Prostate gland (tissue), 2 donors: Measurements from ENCODE around the gene TMEM235. TPM values are rescaled to one million over a fixed set of nuclear protein-coding genes. Genes with fewer than 3 reads are reported as not detected.

ENCODE experiments used
- small RNA-seq, 2 donors: library from RNA; depleted of rRNA; stranded (forward); fragments of <200 nt; gene quantifications; one replicate each; pipeline ENCODE3, GENCODE V24; 2016
- total RNA-seq, 2 donors: library from RNA; depleted of rRNA; stranded (reverse); fragments of >200 nt; gene quantifications; one replicate each; pipeline ENCODE4 v1.1.0, GENCODE V29; 2016

Gene TMEM235
- total RNA-seq, 2 donors from 2014 or later = not detected

Small RNAs within 50 kb of the gene (small RNA-seq; reads per million reads assigned to genes)
- 0 reads per million in 2 donors for gene AC087645.1

Other genes with a start within 250 kb of the TMEM235 start
- 10 to 100 TPM; 36.1 to 65.2 TPM for gene TMC6, start 102.9 kb upstream of the TMEM235 start, total RNA-seq
- gene TMC8, start 100.9 kb upstream of the TMEM235 start, total RNA-seq = 1 to 10 TPM; 1.2 to 3.3 TPM
- gene C17orf99, start 85.2 kb upstream of the TMEM235 start, total RNA-seq = not detected
- gene SYNGR2, start 63.0 kb upstream of the TMEM235 start, total RNA-seq = 100 to 1,000 TPM; 133 to 284 TPM
- gene TK1, start 44.6 kb upstream of the TMEM235 start, total RNA-seq = 10 to 100 TPM; 10.8 to 11.2 TPM
- gene AFMID, start 44.3 kb upstream of the TMEM235 start, total RNA-seq = 100 to 1,000 TPM; 116 to 122 TPM
- 1 to 10 TPM; 4.6 to 7.0 TPM for gene BIRC5, start 17.4 kb upstream of the TMEM235 start, total RNA-seq
- 10 to 100 TPM; 10.6 to 59.6 TPM for gene SOCS3, start 128.4 kb downstream of the TMEM235 start, total RNA-seq
- 10 to 100 TPM; 29.2 to 57.4 TPM for gene PGS1, start 147.0 kb downstream of the TMEM235 start, total RNA-seq